Inflammatory macrophage (primary cell): ENCODE data around the gene RPL37.
"Not testable (repeated sequence)": the region's sequence is repeated elsewhere in the genome, so short reads cannot be mapped to it uniquely, and the experiment has no call there.

ENCODE experiments used
- DNase-seq, 2 donors: peaks; one replicate each; pipeline ENCODE4 v3.0.0-alpha.2; 2020 to 2022

The RPL37 gene

DNA sequence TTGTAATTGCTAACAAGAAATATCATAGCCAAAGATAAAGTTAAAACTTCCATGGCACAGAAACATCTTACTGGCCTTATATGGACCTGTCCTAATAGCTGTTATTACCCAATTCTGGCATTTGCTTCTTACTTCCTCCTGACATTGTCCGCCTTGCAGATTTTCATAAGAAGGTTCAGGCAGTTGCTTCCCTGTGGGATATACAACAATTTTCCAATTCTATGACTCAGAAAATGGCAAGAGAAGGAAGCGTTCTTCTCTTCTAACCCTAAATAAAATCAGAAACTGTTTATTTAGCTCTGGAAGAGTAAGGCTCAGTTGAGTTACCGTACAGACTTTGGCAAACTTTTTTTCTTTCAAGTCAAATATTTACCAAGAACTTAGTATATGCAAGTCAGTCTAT is 38.5 kb downstream of the RPL37 start:
- peak; percentile 50 to 70 for DNase-seq

DNA sequence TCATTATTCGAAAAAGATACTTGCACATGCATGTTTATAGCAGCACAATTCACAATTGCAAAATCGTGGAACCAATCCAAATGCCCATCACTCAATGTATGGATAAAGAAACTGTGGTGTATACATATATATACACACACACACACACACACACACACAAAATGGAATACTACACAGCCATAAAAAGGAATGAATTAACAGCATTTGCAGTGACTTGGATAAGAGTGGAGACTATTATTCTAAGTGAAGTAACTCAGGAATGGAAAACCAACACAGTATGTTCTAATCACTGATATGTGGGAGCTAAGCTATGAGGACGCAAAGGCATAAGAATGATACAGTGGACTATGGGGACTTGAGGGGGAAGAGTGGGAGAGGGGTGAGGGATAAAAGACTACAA is 40.1 kb downstream of the RPL37 start:
- DNase-seq, result not testable (repeated sequence)

DNA sequence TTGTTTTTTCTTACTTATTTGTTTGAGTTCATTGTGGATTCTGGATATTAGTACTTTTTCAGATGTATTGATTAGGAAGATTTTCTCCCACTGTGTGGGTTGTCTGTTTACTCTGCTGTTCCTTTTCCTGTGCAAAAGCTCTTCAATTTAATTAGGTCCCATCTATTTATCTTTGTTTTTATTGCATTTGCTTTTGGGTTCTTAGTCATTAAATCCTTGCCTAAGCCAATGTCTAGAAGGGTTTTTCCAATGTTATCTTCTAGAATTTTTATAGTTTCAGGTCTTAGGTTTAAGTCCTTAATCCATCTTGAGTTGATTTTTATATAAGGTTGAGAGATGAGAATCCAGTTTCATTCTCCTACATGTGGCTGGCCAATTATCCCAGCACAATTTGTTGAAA is 40.7 kb downstream of the RPL37 start:
- DNase-seq, result not testable (repeated sequence)

DNA sequence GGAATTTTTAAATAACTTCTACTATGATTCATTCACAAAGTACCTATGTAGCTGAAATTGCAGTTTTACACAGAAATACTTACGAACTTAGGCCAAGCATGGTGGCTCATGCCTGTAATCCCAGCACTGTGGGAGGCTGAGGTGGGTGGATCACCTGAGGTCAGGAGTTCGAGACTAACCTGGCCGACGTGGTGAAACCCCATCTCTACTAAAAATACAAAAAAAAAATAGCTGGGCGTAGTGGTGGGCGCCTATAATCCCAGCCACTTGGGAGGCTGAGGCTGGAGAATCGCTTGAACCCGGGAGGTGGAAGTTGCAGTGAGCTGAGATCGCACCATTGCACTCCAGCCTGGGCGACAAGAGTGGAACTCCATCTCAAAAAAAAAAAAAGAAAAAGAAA is 42.3 kb downstream of the RPL37 start:
- not testable (repeated sequence) for DNase-seq

DNA sequence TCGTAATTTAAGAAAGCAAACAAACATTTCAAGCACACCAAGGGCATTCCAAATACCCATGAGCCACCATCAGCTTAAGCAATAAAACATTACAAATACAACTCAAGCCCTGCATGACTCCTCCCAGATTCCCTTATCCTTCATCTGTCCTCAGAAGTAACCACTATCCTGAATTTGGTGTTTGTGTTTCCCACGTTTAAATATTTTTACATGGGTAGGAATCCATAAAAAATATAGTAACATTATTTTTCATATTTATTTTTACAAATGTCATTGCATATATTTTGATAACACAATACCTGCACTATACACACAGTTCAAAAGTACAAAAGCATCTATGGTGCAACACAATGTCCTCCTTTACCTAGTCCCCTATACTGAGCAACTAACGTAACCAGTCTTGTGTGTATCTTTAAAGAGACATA is 43.3 kb downstream of the RPL37 start:
- DNase-seq, result no peak

DNA sequence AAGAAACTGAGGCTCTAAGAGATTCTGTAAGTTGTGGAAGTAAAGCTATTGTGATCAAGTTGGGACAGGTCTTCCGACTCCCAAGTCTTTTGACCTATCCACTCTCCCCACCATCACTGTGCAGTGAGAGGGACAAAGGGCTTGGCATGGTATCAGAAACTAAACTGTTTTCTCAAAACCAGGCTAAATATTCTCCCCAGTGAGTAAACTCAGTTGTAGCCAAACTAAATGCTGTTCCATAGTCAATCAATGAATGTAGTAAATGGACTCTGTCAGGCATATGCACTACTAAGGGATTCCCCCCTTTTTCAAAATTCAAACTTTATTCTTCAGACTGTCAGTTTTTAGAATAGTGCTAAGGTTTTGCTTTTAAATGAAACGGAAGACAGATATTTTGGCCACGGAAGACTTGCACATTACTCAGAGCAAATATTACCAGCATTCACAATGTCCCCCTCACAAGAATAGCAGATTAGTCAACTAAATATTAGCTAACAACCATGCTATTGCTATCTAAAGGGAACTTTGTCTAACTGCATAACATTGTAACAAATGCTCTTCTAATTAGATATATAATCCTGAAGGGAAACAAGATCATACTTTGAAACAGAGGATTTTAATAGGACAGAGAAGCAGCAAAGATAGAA is 44.0 kb downstream of the RPL37 start:
- no peak for DNase-seq

DNA sequence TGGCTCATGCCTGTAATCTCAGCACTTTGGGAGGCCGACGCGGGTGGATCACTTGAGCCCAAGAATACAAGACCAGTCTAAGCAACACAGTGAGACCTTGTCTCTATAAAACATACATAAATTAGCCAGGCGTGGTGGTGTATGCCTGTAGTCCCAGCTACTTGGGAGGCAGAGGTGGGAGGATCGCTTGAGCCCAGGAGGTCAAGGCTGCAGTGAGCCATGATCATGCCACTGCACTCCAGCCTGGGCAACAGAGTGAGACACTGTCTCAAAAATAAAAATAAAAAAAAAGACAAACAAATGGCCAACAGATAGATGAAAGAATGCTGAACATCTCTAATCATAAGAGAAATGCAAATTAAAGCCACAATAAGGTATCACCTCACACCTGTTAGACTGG is 46.1 kb downstream of the RPL37 start:
- not testable (repeated sequence) for DNase-seq

DNA sequence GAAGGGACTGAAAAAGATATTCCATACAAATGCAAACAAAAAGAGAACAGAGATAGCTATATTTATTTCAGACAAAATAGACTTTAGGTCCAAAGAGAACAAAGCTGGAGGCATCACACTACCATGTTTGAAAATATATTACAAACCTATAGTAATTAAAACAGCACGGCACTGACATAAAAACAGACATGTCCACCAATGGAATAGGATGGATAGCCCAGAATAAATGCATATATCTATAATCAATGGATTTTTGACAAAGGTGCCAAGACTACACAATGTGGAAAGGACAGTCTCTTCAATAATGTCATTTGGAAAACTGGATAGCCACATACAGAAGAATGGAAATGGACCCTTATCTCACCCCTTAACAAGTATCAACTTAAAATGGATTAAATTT is 47.0 kb downstream of the RPL37 start:
- DNase-seq, result no peak

DNA sequence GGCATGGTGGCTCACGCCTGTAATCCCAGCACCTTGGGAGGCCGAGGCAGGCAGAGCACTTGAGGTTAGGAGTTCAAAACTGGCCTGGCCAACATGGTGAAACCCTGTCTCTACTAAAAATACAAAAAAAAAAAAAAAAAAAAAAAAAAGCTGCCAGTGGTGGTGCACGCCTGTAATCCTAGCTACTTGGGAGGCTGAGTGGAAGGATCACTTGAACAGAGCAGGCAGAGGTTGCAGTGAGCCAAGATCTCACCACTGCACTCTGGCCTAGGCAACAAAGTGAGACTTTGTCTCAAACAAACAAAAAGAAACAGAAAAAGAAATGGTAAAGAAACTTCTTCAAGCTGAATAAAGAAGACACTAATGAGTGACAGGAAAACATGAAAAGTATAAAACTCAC is 48.4 kb downstream of the RPL37 start:
- not testable (repeated sequence) for DNase-seq

DNA sequence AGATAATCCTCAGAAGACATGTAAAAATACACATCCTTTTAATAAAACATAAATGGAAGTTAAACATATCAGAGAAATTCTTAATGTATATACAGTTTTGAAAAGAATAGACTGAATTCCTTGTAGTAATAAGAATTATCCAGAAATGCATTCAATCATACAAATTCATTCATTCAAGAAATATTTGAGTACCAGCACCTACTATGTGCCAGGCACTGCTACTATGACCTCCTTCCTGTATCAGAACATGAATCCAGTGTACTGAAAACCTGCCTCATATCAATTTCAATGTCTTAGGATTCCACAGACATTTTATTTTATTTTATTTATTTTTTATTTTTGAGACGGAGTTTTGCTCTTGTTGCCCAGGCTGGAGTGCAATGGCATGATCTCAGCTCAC is 50.1 kb downstream of the RPL37 start:
- no peak for DNase-seq

DNA sequence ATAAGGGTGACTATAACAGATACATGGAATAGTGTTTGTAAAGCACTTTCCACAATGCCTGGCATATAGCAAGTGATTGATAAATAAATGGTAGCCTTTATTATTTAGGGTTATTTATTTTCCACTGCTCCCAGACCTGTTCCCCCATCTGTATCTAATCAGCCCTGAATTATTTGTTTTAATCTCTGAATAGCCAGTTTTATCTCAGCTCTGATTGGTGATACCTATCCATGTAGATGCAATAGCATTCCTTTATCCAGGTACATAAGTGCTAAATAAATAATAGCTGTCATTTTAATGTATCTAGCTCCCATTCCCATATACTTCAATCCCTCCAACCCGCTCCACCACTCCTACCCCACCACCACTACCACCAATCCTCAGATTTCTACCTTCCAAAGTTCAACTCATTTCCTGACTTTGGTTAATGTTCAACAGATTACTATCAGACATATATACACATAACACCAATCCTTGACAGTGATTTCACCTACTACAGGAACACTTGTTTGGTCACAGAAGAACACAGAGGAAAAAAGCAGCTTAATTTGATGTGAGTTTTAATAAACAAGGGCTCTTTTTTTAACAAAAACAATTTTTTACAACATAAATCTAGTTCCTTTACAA is 50.9 kb downstream of the RPL37 start:
- no peak for DNase-seq

DNA sequence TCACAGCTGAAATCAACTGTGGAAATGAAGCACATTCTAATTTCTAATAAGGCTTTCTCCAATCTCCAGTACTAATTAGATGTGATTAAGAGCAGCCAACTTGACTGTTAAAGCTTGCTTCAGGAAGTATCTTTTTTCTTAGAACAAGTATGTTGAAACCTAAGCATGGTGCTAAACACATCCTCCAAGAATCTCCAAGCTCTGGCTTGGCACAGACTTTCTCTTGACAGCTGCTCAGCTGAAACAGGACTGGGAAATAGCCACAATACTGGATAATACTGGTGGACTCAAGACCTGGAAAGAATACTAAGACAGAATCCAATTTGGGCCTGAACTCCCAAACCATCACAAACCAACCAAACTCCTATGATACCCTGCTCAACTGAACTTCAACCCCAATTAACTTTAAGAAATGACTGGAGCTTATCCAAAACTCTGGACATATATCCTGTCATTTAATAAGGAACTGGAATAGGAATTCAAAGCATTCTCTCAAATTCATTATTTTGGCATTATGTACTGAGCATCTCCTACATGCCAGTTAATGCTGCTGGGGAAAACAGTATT is 53.1 kb downstream of the RPL37 start:
- no peak for DNase-seq

DNA sequence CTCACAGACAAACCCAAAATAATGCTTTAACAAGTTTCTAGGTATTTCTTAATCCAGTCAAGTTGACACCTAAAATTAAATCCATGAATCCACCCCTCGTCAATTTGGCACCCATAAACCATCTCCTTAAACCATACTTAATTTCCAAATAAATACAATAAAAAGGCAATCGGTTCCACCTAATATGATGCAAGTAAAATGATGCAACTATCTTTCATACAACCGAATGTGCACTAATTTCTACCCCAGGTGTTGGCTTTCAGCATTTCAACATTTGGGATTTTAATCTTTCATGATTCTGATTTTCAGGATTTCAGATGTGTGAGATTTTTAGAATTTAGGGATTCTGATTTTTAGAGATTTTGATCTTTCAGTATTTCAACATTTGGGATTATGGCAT is 54.2 kb downstream of the RPL37 start:
- DNase-seq, result no peak

DNA sequence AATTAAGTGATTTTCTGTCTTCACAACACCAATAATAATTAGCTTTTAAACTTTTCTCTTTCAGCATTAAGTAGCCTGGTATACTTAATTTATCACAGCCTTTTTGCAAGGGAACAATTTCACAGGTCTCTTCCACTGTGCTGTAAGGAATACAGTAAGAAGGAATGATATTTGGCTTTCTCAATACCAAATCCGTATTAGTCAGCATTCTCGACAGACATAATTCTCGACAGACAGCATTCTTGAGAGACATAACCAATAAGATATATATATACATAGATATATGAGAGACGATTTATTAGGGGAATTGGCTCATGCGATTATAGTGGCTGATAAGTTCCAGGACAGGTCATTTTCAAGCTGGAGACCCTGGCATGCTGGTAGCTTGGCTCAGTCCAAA is 54.8 kb downstream of the RPL37 start:
- DNase-seq, result no peak

DNA sequence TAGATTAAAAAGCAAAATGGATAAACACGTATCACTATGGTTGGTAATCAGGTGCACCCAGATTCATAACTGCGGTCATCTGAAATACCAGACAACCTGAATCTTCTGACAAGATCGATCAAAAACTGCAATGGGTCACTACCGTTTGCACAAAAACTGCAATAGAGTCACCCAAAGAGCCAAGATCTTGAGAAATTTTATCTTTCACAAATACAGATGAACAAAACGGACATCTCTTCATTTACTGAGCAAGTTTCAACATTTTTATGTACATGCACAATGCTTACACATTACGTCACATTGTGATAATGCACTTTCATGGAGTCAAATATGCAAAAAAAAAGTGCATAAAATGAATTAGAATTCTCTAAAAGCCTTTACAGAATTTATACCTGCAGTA is 55.5 kb downstream of the RPL37 start:
- DNase-seq, result no peak

DNA sequence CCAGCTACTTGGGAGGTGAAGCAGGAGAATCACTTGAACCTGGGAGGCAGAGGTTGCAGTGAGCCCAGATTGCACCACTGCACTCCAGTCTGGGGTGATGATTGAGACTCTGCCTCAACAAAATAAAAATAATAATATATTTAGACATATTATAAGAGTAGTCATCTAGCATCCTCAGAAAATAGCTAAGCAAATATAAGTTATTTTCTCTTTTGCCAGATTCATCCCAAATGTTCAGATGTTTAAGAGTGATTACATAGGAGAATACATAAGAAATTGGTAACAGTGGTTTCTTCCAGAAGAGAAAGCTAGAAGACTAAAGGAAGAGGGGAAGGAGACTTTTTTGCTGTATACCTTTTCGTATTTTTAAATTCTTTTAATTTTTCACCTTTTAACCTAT is 56.9 kb downstream of the RPL37 start:
- DNase-seq, result no peak

DNA sequence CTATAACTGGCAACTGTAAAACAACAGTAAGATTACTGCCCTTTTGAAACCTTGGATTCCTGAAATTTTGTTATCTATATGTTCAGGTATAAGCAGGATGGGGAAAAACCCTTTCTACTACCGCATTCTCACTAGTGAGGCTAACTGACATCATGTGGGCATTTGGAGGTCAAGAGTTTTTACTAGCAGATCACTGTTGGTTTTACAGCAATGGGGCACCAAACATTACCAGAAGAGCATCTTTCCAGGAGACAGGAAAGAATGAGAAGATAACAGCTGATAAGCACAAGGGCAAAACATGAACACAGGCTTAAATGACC is 58.4 kb downstream of the RPL37 start:
- DNase-seq, result no peak

DNA sequence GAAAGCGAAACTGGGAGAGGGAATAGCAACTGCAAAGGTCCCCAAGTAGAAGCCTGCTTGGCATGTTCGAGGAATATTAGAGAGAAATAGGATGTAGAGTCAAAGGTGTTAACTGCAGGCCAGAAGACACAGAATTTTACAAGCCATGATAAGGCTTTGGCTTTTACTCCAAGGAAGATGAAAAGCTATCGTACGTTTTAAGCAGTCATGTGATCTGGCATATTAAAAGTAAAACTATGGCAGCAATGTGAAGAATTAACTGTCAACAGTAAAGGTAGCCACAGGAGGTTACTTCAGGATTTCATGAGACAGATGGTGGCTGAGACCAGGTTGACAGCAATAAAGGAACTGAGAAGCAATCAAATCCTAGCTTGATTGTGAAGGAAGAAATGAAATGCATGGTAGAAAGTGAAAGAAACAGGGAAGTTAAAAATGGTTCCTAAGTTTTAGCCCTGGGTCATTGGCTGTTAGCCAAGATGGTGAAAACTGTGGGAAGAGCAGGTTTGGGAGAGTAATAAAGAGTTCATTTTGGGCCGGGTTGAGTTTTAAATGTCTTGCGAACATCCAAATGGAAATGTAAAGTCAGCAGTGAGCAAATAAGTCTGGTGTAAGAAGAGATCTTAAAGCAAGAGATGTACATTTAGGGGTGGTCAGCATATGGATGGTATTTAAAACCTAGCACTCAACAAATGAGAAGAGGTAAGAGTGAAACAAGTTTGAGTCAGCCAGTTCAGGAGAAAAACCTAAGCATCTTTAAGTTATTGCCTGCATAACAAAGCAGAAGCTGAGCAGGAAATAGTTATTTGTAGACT is 59.0 kb downstream of the RPL37 start:
- DNase-seq, result peak in 1 of 2 donors; percentile 4
